ENCODE measurements around the gene RBMXL3. TPM values are rescaled to one million over a fixed set of nuclear protein-coding genes. Genes with fewer than 3 reads are reported as not detected.

RBMXL3 gene
- total and polyA plus RNA-seq, 10 of the 15 experiments (the other 5 are each of a cell fraction or from before 2014, with no cell fraction given), result not detected

- FAIRE-seq, result no peak
- SMC1A ChIA-PET (ENCODE audit: uncharacterized antibody, unreplicated experiment), result no interaction called here
- H3K9ac ChIP-seq (ENCODE audit: control insufficient read depth, insufficient read depth, low read length), result no peak overlapping the region
- no peak for ATAC-seq
- no peak for DNase-seq (ENCODE audit: low read depth, low spot score)
- no peaks in the 10 kb centered on the region for H3K9me3 ChIP-seq (replicated peaks; ENCODE audit: control insufficient read depth, insufficient read depth, low read length)
- BruUV-seq (replicated peaks), result no TSS peak
- RAD21 ChIA-PET (ENCODE audit: unreplicated experiment), result no interaction called here
- no peak overlapping the region for H3K4me2 ChIP-seq (ENCODE audit: control insufficient read depth, insufficient read depth)
- 31% methylated on average over 1 of the region's 1 CpG for WGBS (ENCODE audit: insufficient coverage, insufficient replicate concordance, low lambda C conversion rate, missing lambda C conversion rate)
- H3K27me3 ChIP-seq (replicated peaks in 1 of 2; ENCODE audit: control insufficient read depth in 2 of 2, insufficient read depth in 2 of 2, low read length in 1 of 2), result no peaks in the 10 kb centered on the region
- H3K36me3 ChIP-seq (ENCODE audit: control insufficient read depth in 2 of 2, insufficient read depth in 2 of 2, low read length in 1 of 2), result no peaks in the 10 kb centered on the region
- no peaks in the 10 kb centered on the region for H3K79me2 ChIP-seq (ENCODE audit: control insufficient read depth, insufficient read depth, low read length)
- intact Hi-C loops (cut with micrococcal nuclease; ENCODE audit: unreplicated experiment) (no loop called here), in situ Hi-C loops (cut with MboI) (no loop called here)
- no peaks in the 10 kb centered on the region for H4K20me1 ChIP-seq (ENCODE audit: control insufficient read depth, insufficient read depth)
- TF ChIP-seq BRCA1 (IDR thresholded peaks at IDR 0.05; ENCODE audit: low read depth, low read length) (no peak), HDGF (IDR thresholded peaks at IDR 0.05) (no peak), SMC3 (IDR thresholded peaks at IDR 0.05; ENCODE audit: borderline replicate concordance, low read length) (no peak), POU2F2 (IDR thresholded peaks at IDR 0.05; ENCODE audit: borderline replicate concordance, low read depth, low read length) (no peak), SP1 (IDR thresholded peaks at IDR 0.05; ENCODE audit: low read depth, low read length) (no peak), CHD1 (IDR thresholded peaks at IDR 0.05; ENCODE audit: low read depth, low read length) (no peak), ZNF274 (IDR thresholded peaks at IDR 0.05; ENCODE audit: insufficient read depth, insufficient read length) (no peak), NRF1 (conservative IDR thresholded peaks at IDR 0.05; ENCODE audit: low read depth, low read length) (no peak)
- TF ChIP-seq, protein P1, sequence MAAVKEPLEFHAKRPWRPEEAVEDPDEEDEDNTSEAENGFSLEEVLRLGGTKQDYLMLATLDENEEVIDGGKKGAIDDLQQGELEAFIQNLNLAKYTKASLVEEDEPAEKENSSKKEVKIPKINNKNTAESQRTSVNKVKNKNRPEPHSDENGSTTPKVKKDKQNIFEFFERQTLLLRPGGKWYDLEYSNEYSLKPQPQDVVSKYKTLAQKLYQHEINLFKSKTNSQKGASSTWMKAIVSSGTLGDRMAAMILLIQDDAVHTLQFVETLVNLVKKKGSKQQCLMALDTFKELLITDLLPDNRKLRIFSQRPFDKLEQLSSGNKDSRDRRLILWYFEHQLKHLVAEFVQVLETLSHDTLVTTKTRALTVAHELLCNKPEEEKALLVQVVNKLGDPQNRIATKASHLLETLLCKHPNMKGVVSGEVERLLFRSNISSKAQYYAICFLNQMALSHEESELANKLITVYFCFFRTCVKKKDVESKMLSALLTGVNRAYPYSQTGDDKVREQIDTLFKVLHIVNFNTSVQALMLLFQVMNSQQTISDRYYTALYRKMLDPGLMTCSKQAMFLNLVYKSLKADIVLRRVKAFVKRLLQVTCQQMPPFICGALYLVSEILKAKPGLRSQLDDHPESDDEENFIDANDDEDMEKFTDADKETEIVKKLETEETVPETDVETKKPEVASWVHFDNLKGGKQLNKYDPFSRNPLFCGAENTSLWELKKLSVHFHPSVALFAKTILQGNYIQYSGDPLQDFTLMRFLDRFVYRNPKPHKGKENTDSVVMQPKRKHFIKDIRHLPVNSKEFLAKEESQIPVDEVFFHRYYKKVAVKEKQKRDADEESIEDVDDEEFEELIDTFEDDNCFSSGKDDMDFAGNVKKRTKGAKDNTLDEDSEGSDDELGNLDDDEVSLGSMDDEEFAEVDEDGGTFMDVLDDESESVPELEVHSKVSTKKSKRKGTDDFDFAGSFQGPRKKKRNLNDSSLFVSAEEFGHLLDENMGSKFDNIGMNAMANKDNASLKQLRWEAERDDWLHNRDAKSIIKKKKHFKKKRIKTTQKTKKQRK (IDR thresholded peaks at IDR 0.05; ENCODE audit: low read depth, low read length), result no peak
- no peak overlapping the region for H2AFZ ChIP-seq (ENCODE audit: control insufficient read depth, low read depth, low read length)
- H3K27ac ChIP-seq (ENCODE audit: control insufficient read depth, insufficient read depth), result no peak overlapping the region
- CTCF ChIA-PET, result no interaction called here
- POLR2A ChIA-PET, result no interaction called here
- no peaks in the 10 kb centered on the region for H3K4me1 ChIP-seq (ENCODE audit: control insufficient read depth, insufficient read depth, low read length)
- H3K4me3 ChIP-seq, result no peak overlapping the region
These were observed 10.7 kb upstream of the RBMXL3 start for GRCh38 chrX:115178473-115178872.

All from GM12878 (cell line).